Measurements from ENCODE around the gene CD99L2. TPM values are rescaled to one million over a fixed set of nuclear protein-coding genes. Genes with fewer than 3 reads are reported as not detected.

CD99L2 gene
- total and polyA plus RNA-seq, 4 donors, result 22.3 to 39.6 (median 23.8) TPM

- no peak overlapping the region for H3K9ac ChIP-seq (ENCODE audit: insufficient read depth in 1 of 2, low read length in 2 of 2)
- no peak overlapping the region for H3K4me3 ChIP-seq
- H3K27me3 ChIP-seq (ENCODE audit: control insufficient read depth in 3 of 3, insufficient read depth in 3 of 3, low read length in 2 of 3), result peaks cover 0 to 3% (median 0%) of the 10 kb centered on the region in 3 donors
- no peak for TF ChIP-seq CTCF (IDR thresholded peaks at IDR 0.05; ENCODE audit: control extremely low read depth, extremely low read depth)
- no peak overlapping the region for H3K27ac ChIP-seq (ENCODE audit: low read depth in 1 of 2, low read length in 1 of 2)
- DNase-seq, result no peak
- no peaks in the 10 kb centered on the region for H3K9me3 ChIP-seq (ENCODE audit: control insufficient read depth in 4 of 4, insufficient read depth in 3 of 4, low read length in 3 of 4)
- no peak for ATAC-seq (ENCODE audit: insufficient read depth, low FRiP score)
- WGBS, 2 donors, result 91 to 100% methylated on average over 4 of the region's 4 CpGs
- peaks cover 0 to 11% (median 4%) of the 10 kb centered on the region in 4 donors for H3K36me3 ChIP-seq (ENCODE audit: control insufficient read depth in 4 of 4, insufficient read depth in 4 of 4, low read length in 4 of 4)
- no peaks in the 10 kb centered on the region for H3K4me1 ChIP-seq (ENCODE audit: control insufficient read depth in 5 of 5, insufficient read depth in 5 of 5, low read length in 5 of 5)
Observed at GRCh38 chrX:150753968-150754367, 144.5 kb downstream of the CD99L2 start.

- no peak for ATAC-seq (ENCODE audit: insufficient read depth, low FRiP score)
- no peak for TF ChIP-seq CTCF (IDR thresholded peaks at IDR 0.05; ENCODE audit: control extremely low read depth, extremely low read depth)
- no peak overlapping the region for H3K4me3 ChIP-seq
- no peak overlapping the region for H3K9ac ChIP-seq (ENCODE audit: insufficient read depth in 1 of 2, low read length in 2 of 2)
- no peak for DNase-seq
- H3K36me3 ChIP-seq (ENCODE audit: control insufficient read depth in 4 of 4, insufficient read depth in 4 of 4, low read length in 4 of 4), result peaks cover 0 to 11% (median 4%) of the 10 kb centered on the region in 4 donors
- no peaks in the 10 kb centered on the region for H3K4me1 ChIP-seq (ENCODE audit: control insufficient read depth in 5 of 5, insufficient read depth in 5 of 5, low read length in 5 of 5)
- H3K27ac ChIP-seq (ENCODE audit: low read depth in 1 of 2, low read length in 1 of 2), result no peak overlapping the region
- no peaks in the 10 kb centered on the region for H3K9me3 ChIP-seq (ENCODE audit: control insufficient read depth in 4 of 4, insufficient read depth in 3 of 4, low read length in 3 of 4)
- WGBS, 2 donors, result 45 to 72% methylated on average over 4 of the region's 4 CpGs
- peaks cover 0 to 3% (median 0%) of the 10 kb centered on the region in 3 donors for H3K27me3 ChIP-seq (ENCODE audit: control insufficient read depth in 3 of 3, insufficient read depth in 3 of 3, low read length in 2 of 3)
Observed at GRCh38 chrX:150753357-150753756, 145.1 kb downstream of the CD99L2 start.

GRCh38 chrX:150752124-150752523 is 146.3 kb downstream of the CD99L2 start:
- no peak overlapping the region for H3K27ac ChIP-seq (ENCODE audit: low read depth in 1 of 2, low read length in 1 of 2)
- peaks cover 0 to 3% (median 0%) of the 10 kb centered on the region in 3 donors for H3K27me3 ChIP-seq (ENCODE audit: control insufficient read depth in 3 of 3, insufficient read depth in 3 of 3, low read length in 2 of 3)
- no peak overlapping the region for H3K4me3 ChIP-seq
- peaks cover 0 to 11% (median 2%) of the 10 kb centered on the region in 4 donors for H3K36me3 ChIP-seq (ENCODE audit: control insufficient read depth in 4 of 4, insufficient read depth in 4 of 4, low read length in 4 of 4)
- no peaks in the 10 kb centered on the region for H3K4me1 ChIP-seq (ENCODE audit: control insufficient read depth in 5 of 5, insufficient read depth in 5 of 5, low read length in 5 of 5)
- H3K9me3 ChIP-seq (ENCODE audit: control insufficient read depth in 4 of 4, insufficient read depth in 3 of 4, low read length in 3 of 4), result no peaks in the 10 kb centered on the region
- no peak for TF ChIP-seq CTCF (IDR thresholded peaks at IDR 0.05; ENCODE audit: control extremely low read depth, extremely low read depth)
- 84 to 98% methylated on average over 3 of the region's 3 CpGs for WGBS, 2 donors
- ATAC-seq (ENCODE audit: insufficient read depth, low FRiP score), result no peak
- no peak for DNase-seq
- no peak overlapping the region for H3K9ac ChIP-seq (ENCODE audit: insufficient read depth in 1 of 2, low read length in 2 of 2)

GRCh38 chrX:150736475-150736874 is 162.0 kb downstream of the CD99L2 start:
- no peak overlapping the region for H3K9ac ChIP-seq (ENCODE audit: insufficient read depth in 1 of 2, low read length in 2 of 2)
- H3K36me3 ChIP-seq (ENCODE audit: control insufficient read depth in 4 of 4, insufficient read depth in 4 of 4, low read length in 4 of 4), result peaks cover 0 to 24% (median 5%) of the 10 kb centered on the region in 4 donors
- no peak for ATAC-seq (ENCODE audit: insufficient read depth, low FRiP score)
- TF ChIP-seq CTCF (IDR thresholded peaks at IDR 0.05; ENCODE audit: control extremely low read depth, extremely low read depth), result no peak
- H3K9me3 ChIP-seq (ENCODE audit: control insufficient read depth in 4 of 4, insufficient read depth in 3 of 4, low read length in 3 of 4), result peaks cover 0 to 3% (median 0%) of the 10 kb centered on the region in 4 donors
- 52 to 68% methylated on average over 9 of the region's 9 CpGs for WGBS, 2 donors
- H3K4me3 ChIP-seq, result no peak overlapping the region
- H3K27ac ChIP-seq (ENCODE audit: low read depth in 1 of 2, low read length in 1 of 2), result peak overlapping the region in 1 of 2 donors; percentile 56
- peaks cover 0 to 5% (median 0%) of the 10 kb centered on the region in 3 donors for H3K27me3 ChIP-seq (ENCODE audit: control insufficient read depth in 3 of 3, insufficient read depth in 3 of 3, low read length in 2 of 3)
- no peak for DNase-seq
- no peaks in the 10 kb centered on the region for H3K4me1 ChIP-seq (ENCODE audit: control insufficient read depth in 5 of 5, insufficient read depth in 5 of 5, low read length in 5 of 5)

Measured in lung (tissue), 12 donors.